ENCODE results near the gene BACH2. TPM values are rescaled to one million over a fixed set of nuclear protein-coding genes. Genes with fewer than 3 reads are reported as not detected.

Gene BACH2
- total RNA-seq, 8 experiments from 2014 or later, result 0.25 to 34.3 (median 19.4) TPM

DNA sequence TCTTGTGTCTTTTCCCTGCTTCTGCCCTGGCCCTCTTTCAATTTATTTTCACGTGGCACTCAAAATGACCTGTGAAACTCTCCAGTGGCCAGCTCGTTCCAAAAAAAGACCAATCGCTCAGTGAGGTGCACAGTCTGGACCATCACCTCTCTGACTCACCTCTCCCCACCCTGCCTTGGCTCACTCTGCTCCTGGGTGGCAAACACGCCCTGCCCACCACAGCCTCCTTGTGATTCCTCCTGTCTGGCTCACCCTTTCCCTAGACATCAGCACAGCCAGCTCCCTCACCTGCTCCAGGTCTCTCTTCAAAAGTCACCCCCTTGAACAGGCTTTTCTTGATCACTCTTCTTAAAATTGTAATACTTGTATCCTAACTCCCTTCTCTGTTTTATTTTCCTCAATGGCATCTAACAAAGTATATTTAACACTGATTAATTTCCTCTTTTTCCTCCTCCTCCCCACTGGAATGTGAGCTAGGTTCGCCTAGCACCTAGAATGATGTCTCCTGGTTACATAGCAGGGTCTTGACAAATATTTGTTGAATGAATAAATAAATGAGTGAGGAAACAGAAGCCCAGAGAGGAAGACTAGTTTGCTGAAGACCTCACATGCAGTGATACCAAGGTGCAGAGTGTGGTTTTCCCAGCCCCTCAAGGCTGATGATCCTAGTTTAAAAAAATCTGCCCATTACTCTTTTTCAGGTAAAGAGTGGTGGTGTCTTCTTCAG, 293.4 kb downstream of the BACH2 start:
- no peak overlapping the region for H3K4me3 ChIP-seq
- WGBS, 10 experiments, result 48 to 100% (median 93%) methylated on average over 1 to 4 of the region's 5 CpGs; no CpG with 5 or more reads in 1 of the 10 experiments
- H3K27ac ChIP-seq, result no peak overlapping the region
- peaks cover 11 to 15% of the 10 kb centered on the region in 2 donors for H3K4me1 ChIP-seq (replicated peaks in 1 of 2)
- peak in 1 of 8 experiments; percentile 17 for ATAC-seq (replicated peaks in 6 of 8)
- in situ Hi-C loops (cut with MboI; ENCODE audit: low pct_unique_long_range_greater_than_20kb in 2 of 9, low sequenced_read_pairs in 9 of 9, unreplicated experiment in 9 of 9), result no loop called here

DNA sequence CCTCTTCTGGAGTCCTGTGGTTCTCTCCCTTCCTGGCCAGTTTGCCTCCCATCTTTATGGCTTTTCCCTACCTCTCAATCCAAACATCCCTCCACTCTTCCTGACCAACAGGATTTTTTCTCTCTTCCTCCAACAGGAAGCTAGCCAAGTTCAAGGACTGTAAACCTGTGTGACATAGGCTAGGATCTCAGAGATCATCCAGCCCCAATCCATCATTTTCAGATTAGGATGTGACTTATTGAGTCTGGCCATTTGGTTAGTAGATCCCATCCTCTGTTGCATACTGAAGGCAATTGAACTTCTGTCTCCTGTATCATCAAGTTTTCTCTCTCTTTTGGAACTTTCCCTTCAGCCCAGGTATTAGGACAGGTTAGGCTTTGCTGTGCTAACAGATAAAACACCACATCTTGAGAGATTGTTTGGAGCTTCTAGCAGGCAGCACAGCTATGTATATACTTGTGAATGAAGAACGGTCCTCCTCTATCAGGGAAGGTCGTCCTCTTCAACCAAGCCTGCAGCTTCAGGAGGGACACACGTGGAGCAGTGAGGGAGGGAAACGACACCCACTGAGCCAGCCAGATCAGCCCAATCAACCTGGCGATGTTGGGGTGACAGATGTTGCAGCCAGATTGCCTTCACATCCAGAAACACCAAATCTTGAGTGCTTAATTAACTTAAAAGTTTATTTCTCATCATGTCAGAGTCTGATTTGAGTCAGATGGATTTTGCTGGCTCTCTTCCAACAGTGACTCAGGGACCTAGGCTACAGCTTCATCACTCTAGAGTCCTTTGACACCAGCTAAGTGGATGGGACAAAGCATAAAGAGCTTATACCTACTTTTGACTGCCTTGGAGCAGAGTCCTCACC, 295.5 kb downstream of the BACH2 start:
- Histone ChIP-seq H3K27ac (no peak overlapping the region), H3K4me3 (no peak overlapping the region), H3K4me1 (replicated peaks in 1 of 2) (peaks cover 11 to 15% of the 10 kb centered on the region in 2 donors)
- 80 to 89% (median 86%) methylated on average over 1 to 5 of the region's 5 CpGs; no CpG with 5 or more reads in 6 of the 10 experiments for WGBS, 10 experiments
- in situ Hi-C loops (cut with MboI; ENCODE audit: low pct_unique_long_range_greater_than_20kb in 2 of 9, low sequenced_read_pairs in 9 of 9, unreplicated experiment in 9 of 9), result no loop called here
- ATAC-seq (replicated peaks in 6 of 8), result peak in 3 of 8 experiments; percentile 43 to 73 (median 52)

DNA sequence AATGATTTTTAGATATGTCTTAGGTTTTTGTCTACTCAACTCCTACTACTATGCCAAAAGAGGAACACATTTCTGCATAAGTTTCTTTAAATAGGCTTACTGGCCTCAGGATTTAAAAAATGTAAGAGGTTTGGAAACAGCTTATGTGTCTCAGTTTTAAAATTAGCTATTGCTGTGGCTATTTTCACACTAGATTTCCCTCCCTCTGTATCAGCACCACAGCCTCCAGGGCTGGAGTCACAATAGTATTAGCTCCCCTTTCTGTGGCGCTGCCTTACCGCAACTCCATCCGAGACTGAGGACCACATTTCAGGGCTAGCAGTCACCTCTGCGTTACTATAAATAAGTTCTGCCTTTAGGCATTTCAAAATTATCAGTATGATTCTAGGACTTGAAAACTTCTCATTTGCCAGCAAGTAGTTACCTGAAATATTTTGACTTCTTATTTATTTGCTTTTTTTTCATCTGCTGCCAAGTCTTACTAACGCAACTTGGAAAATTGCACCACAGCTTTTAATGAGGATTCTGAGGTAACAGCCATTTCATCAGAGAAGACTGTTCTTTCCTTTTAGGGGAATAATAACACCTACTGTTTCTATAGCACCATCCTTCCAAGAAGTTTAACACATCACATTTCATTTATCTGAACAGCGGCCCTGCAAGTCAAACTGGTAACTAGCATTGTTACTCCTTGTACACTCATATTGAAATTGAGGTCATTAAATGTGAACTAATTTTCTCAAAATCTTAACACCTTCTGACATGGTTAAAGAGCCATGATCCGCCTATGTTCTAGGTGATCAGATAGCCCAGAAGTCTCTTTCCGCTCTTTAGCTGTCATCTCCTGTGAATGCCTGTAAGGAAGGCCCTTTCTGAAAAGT, 296.5 kb downstream of the BACH2 start:
- Histone ChIP-seq H3K27ac (no peak overlapping the region), H3K4me3 (no peak overlapping the region), H3K4me1 (replicated peaks in 1 of 2) (peaks cover 9 to 11% of the 10 kb centered on the region in 2 donors)
- 85 to 100% (median 96%) methylated on average over 2 to 8 of the region's 8 CpGs for WGBS, 10 experiments
- no peak for ATAC-seq (replicated peaks in 6 of 8)
- in situ Hi-C loops (cut with MboI; ENCODE audit: low pct_unique_long_range_greater_than_20kb in 2 of 9, low sequenced_read_pairs in 9 of 9, unreplicated experiment in 9 of 9), result no loop called here

DNA sequence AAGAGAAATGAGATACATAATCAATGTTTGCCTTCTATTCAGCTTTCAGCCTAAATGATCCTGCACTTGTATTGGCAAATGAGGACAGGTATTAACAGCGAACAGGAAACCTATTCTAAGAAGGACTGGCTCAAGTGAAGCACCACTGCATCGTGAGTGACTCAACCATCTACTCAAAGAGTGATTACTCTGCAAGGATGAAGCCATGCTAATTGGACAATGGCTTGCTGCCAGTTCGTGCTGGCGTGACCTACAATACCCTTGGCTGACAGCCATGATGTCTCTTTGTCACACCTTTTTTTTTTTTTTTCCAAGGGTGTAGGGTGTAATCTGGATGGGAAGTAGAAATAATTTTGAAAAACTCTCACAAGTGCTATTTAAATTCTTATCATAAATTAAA, 297.5 kb downstream of the BACH2 start:
- peaks cover 6 to 11% of the 10 kb centered on the region in 2 donors for H3K4me1 ChIP-seq (replicated peaks in 1 of 2)
- in situ Hi-C loops (cut with MboI; ENCODE audit: low pct_unique_long_range_greater_than_20kb in 2 of 9, low sequenced_read_pairs in 9 of 9, unreplicated experiment in 9 of 9), result no loop called here
- no peak overlapping the region for H3K27ac ChIP-seq
- no peak overlapping the region for H3K4me3 ChIP-seq
- ATAC-seq (replicated peaks in 6 of 8), result peak in 7 of 8 experiments; percentile 78 to 97 (median 95)
- WGBS, 10 experiments, result 30 to 100% (median 63%) methylated on average over 1 to 4 of the region's 4 CpGs; no CpG with 5 or more reads in 3 of the 10 experiments

DNA sequence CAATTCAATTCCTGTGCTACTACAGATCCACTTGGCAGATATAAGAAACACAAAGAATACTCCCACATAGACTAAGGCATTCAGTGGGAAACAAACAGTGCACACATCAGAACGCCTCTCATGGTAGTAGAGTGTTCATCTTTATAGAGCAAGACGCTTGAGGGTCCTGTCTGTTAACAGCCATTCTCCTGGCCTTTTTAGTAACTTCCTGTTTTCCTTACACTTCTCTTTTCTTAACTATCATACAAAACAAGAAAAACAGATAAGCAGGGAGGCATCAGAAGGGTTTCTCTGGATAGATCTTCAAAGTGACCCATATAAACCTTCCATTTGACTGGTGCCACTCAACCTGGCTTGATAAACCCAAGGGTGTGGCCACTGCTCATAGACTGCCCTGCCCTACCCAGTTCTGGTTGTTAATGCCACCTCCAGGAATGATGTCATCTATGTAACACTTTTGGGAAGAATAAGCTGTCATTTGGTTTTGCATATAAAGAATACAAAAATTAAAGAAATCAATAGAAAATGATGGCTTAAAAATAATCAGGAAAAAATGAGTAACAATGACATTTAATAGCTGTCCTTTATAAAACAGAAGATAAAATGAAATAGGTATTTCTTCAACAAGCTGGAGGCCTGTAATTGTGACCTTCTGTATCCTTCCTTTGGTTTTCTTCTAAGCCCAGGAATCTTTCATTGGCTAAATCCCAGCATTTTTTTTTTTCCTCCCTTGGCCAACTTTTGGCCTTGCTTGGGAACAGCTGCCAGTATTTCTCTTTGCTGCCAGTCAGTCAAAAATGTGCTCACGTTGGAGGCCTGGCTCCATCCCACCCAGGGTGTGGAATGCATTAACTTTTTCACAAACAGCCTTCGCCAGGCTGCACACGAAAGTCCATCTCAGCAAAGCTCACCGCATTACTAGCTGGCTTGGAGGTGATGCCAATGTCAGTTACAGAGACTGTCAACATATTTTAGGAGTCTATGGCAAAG, 298.9 kb downstream of the BACH2 start:
- in situ Hi-C loops (cut with MboI; ENCODE audit: low pct_unique_long_range_greater_than_20kb in 2 of 9, low sequenced_read_pairs in 9 of 9, unreplicated experiment in 9 of 9), result no loop called here
- whole genome bisulfite sequencing, 10 experiments, result 37 to 100% (median 81%) methylated on average over 1 to 6 of the region's 6 CpGs

DNA sequence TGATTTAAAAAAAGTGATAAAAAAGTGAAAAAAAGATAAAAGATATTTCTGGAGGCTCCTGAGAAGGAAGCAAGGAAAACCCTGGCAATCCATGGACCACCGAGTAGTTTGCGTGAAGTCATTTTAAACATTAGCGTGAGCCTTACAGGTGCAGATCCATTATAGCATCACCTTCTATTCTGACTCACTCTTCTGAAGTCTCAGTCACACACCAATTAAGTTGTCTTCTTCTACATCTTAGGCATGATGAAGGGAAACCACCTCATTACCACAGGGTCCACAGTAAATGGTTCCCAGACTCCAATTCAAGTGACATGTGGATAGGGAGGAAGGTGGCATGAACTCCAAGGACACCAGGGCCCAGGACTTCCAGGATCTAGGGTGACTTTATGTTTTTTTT, 303.2 kb downstream of the BACH2 start:
- H3K4me1 ChIP-seq (replicated peaks in 1 of 2), result no peaks in the 10 kb centered on the region
- no peak overlapping the region for H3K4me3 ChIP-seq
- in situ Hi-C loops (cut with MboI; ENCODE audit: low pct_unique_long_range_greater_than_20kb in 2 of 9, low sequenced_read_pairs in 9 of 9, unreplicated experiment in 9 of 9), result no loop called here
- WGBS, 10 experiments, result 98 to 100% (median 100%) methylated on average over 3 of the region's 3 CpGs; no CpG with 5 or more reads in 4 of the 10 experiments
- ATAC-seq (replicated peaks in 6 of 8), result no peak
- H3K27ac ChIP-seq, result no peak overlapping the region

More for the DNA sequence above, 298.9 kb downstream of the BACH2 start:
- Histone ChIP-seq H3K4me1 (replicated peaks in 1 of 2) (peaks cover 6 to 11% of the 10 kb centered on the region in 2 donors), H3K4me3 (no peak overlapping the region), H3K27ac (no peak overlapping the region)
- peak in 1 of 8 experiments; percentile 37 for ATAC-seq (replicated peaks in 6 of 8)

DNA sequence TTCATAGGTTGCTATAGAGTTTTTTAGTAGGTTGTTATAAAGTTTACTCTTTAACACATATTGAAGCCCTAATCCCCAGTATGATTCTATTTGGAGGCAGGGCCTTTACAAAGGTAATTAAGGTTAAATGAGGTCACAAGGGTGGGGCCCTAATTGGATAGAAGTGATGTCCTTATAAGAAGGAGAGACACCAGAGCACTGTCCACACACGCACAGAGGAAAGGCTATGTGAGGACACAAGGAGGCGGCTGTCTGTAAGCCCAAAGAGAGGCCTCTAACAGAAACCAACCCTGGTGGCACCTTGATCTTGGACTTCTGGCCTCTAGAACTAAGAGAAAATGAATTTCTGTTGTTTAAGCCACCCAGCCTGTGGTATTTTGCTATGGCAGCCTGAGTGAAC, 303.8 kb downstream of the BACH2 start:
- H3K27ac ChIP-seq, result no peak overlapping the region
- 81 to 100% (median 90%) methylated on average over 1 to 2 of the region's 2 CpGs; no CpG with 5 or more reads in 4 of the 10 experiments for WGBS, 10 experiments
- H3K4me1 ChIP-seq (replicated peaks in 1 of 2), result no peaks in the 10 kb centered on the region
- H3K4me3 ChIP-seq, result no peak overlapping the region
- in situ Hi-C loops (cut with MboI; ENCODE audit: low pct_unique_long_range_greater_than_20kb in 2 of 9, low sequenced_read_pairs in 9 of 9, unreplicated experiment in 9 of 9), result no loop called here
- peak in 1 of 8 experiments; percentile 18 for ATAC-seq (replicated peaks in 6 of 8)

DNA sequence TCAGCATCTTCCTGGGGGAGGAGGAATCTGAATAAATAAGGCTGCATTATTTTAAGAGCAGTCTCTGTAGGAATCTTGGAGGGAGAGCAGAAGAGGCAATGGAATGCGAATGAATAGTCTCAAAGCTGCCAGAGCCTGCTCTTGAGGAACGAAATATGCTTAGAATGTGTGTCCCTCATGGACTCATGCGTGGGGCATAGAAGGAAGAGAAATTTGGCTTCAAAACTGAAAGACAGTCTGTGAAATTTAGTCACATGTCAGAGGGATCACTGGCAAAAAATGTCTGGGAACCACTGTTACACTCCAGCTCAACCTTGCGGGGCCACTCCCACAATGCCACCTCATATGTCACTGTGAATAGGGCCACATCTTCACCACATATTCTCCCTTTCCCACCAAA, 306.9 kb downstream of the BACH2 start:
- WGBS, 10 experiments, result 0 to 94% (median 70%) methylated on average over 1 to 4 of the region's 4 CpGs; no CpG with 5 or more reads in 2 of the 10 experiments
- no peak overlapping the region for H3K4me3 ChIP-seq
- in situ Hi-C loops (cut with MboI; ENCODE audit: low pct_unique_long_range_greater_than_20kb in 2 of 9, low sequenced_read_pairs in 9 of 9, unreplicated experiment in 9 of 9), result no loop called here
- no peak for ATAC-seq (replicated peaks in 6 of 8)
- peaks cover 27 to 30% of the 10 kb centered on the region in 2 donors for H3K4me1 ChIP-seq (replicated peaks in 1 of 2)
- H3K27ac ChIP-seq, result no peak overlapping the region

DNA sequence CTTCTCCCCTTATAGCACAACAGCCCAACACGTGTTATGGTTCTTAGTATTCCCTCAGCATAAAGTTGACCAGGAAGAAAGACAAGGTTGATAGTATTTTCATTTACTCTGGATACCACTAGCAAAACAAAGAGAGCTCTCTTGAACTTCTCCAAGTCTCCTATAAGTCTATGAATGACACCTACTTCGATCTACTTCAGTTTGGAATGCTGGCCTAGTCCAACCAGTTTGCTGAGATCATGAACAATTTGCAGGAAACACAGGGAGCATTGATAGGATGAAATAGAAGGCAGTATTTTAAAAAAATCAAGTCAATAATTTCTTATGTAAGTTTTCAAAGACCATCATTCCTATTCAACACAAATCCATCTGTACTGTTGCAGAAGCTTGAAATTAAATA, 308.8 kb downstream of the BACH2 start:
- Histone ChIP-seq H3K4me3 (no peak overlapping the region), H3K4me1 (replicated peaks in 1 of 2) (peaks cover 27 to 35% of the 10 kb centered on the region in 2 donors), H3K27ac (no peak overlapping the region)
- no peak for ATAC-seq (replicated peaks in 6 of 8)
- in situ Hi-C loops (cut with MboI; ENCODE audit: low pct_unique_long_range_greater_than_20kb in 2 of 9, low sequenced_read_pairs in 9 of 9, unreplicated experiment in 9 of 9), result no loop called here
- WGBS, 10 experiments, result 20 to 100% (median 100%) methylated on average over 1 to 2 of the region's 2 CpGs; no CpG with 5 or more reads in 1 of the 10 experiments

DNA sequence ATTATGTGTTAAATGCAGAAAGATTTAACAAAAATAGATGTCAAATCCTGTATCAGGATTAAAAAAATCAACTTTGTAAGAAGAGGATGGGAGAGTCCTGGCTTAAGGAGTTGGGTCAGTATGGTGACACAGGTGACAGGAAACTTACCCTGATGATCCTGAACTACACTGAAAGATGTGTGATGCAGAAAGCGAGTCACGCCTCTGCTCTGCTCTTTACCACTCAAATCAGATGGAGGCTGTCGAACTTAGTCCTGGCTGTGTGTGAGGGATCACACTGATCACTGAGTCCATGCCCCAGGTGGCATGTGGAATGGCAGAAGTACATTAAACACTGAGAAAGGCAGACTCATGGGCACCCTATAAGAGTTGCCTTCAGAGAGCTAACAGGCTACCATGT, 309.5 kb downstream of the BACH2 start:
- Histone ChIP-seq H3K27ac (peak overlapping the region in 1 of 2 donors; percentile 77), H3K4me1 (replicated peaks in 1 of 2) (peaks cover 27 to 35% of the 10 kb centered on the region in 2 donors), H3K4me3 (no peak overlapping the region)
- WGBS, 10 experiments, result 50 to 100% (median 90%) methylated on average over 1 to 2 of the region's 3 CpGs; no CpG with 5 or more reads in 4 of the 10 experiments
- ATAC-seq (replicated peaks in 6 of 8), result no peak
- in situ Hi-C loops (cut with MboI; ENCODE audit: low pct_unique_long_range_greater_than_20kb in 2 of 9, low sequenced_read_pairs in 9 of 9, unreplicated experiment in 9 of 9), result no loop called here

DNA sequence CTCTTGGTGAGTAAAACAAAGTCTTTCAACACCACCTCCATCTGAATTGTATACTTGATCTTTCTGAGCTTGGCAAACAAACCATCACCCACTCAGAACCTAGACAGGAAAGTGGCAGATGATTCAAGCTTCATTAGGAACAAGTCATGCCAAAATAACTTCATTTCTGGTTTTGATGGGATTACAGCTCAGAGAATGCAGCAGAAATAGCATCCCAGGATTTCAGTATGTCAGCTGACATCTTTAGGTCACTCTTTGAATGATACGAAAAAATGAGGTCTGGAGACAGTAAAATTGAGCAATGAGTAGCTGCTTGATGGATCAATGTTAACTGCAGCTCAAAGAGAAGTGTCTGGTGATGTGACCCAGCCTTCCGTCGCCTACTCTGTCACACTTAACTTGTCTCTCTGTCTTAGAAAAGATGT, 310.0 kb downstream of the BACH2 start:
- Histone ChIP-seq H3K4me3 (no peak overlapping the region), H3K4me1 (replicated peaks in 1 of 2) (peaks cover 27 to 35% of the 10 kb centered on the region in 2 donors), H3K27ac (peak overlapping the region; percentile 77 to 84)
- ATAC-seq (replicated peaks in 6 of 8), result peak in 3 of 8 experiments; percentile 8 to 19 (median 13)
- in situ Hi-C loops (cut with MboI; ENCODE audit: low pct_unique_long_range_greater_than_20kb in 2 of 9, low sequenced_read_pairs in 9 of 9, unreplicated experiment in 9 of 9), result no loop called here
- 30 to 82% (median 48%) methylated on average over 1 to 3 of the region's 3 CpGs; no CpG with 5 or more reads in 3 of the 10 experiments for WGBS, 10 experiments

All from motor neuron (in vitro differentiated cells).